DOHH2 (cell line): Measurements from ENCODE around the gene PADI1.

Source experiments
- CTCF ChIP-seq: fragments of 200-600 bp; sonication (generic); IDR thresholded peaks from one replicate; pipeline ENCODE4 v1.5.1; 2014; ENCODE audit warnings: antibody characterized with exemption, mild to moderate bottlenecking, low read depth, low read length; ENCODE audit not compliant: poor library complexity, severe bottlenecking
- EZH2phosphoT487 ChIP-seq: fragments of 200-600 bp; sonication (generic); IDR thresholded peaks from 2 replicates; pipeline ENCODE4 v1.6.1; 2017; ENCODE audit warnings: borderline replicate concordance, mild to moderate bottlenecking, antibody characterized with exemption, low read length, moderate library complexity, mixed read lengths

- TF ChIP-seq CTCF, result no peak
- TF ChIP-seq EZH2phosphoT487, result no peak
Measured at GRCh38 chr1:17207966-17208418, 3.1 kb downstream of the PADI1 start.
